CD4-positive, alpha-beta T cell (primary cell): ENCODE measurements around the gene PDE7B. TPM values are rescaled to one million over a fixed set of nuclear protein-coding genes. Genes with fewer than 3 reads are reported as not detected.

Experiments
- ATAC-seq: fragments of 200-7000 bp; cut with Tn5 transposase; one replicate; pipeline ENCODE4 v1.10.0; 2022; ENCODE audit warnings: mild to moderate bottlenecking; ENCODE audit not compliant: poor library complexity
- CTCF ChIA-PET: fragments of 350-600 bp; sonication (Branson Sonifier 250); formaldehyde crosslinking; loops from one replicate; lab custom pipeline; 2021; ENCODE audit warnings: antibody characterized with exemption, inconsistent platforms; lab: Charles Lee
- POLR2A ChIA-PET: fragments of 350-600 bp; sonication (Branson Sonifier 250); formaldehyde crosslinking; loops from one replicate; lab custom pipeline; 2021; ENCODE audit warnings: antibody characterized with exemption, inconsistent platforms; lab: Charles Lee
- DNase-seq, 14 experiments: peaks; one replicate each; pipeline ENCODE4 v3.0.0-alpha.2; 2013 to 2020; ENCODE audit warnings: mixed read lengths in 2 of 14
- H3K27ac ChIP-seq, 2 donors: one replicate each; pipeline versions ENCODE4 v1.5.1 to v1.7.0; 2013; ENCODE audit warnings: low read length in 2 of 2, low read depth in 1 of 2, mild to moderate bottlenecking in 1 of 2
- H3K27me3 ChIP-seq, 2 experiments: 1 replicate in 1 of 2; 2 replicates in 1 of 2; pipeline versions ENCODE4 v1.6.1 to v1.7.0; 2013; ENCODE audit warnings: low read length in 2 of 2, control low read depth in 1 of 2, mild to moderate bottlenecking in 1 of 2, moderate library complexity in 1 of 2; ENCODE audit not compliant: insufficient read depth in 2 of 2, control insufficient read depth in 1 of 2
- H3K36me3 ChIP-seq: one replicate; pipeline ENCODE4 v1.6.1; 2013; ENCODE audit warnings: low read length, control low read depth; ENCODE audit not compliant: insufficient read depth
- H3K4me1 ChIP-seq: one replicate; pipeline ENCODE4 v1.6.1; 2013; ENCODE audit warnings: low read length, control low read depth; ENCODE audit not compliant: insufficient read depth
- H3K4me3 ChIP-seq: one replicate; pipeline ENCODE4 v1.5.1; 2013; ENCODE audit warnings: mild to moderate bottlenecking, low read length, moderate library complexity
- H3K9me3 ChIP-seq, 2 experiments: 1 replicate in 1 of 2; 2 replicates in 1 of 2; pipeline versions ENCODE4 v1.6.1 to v1.7.0; 2013; ENCODE audit warnings: low read length in 2 of 2, mild to moderate bottlenecking in 2 of 2, control low read depth in 1 of 2, moderate library complexity in 1 of 2; ENCODE audit not compliant: control insufficient read depth in 1 of 2, insufficient read depth in 1 of 2
- H3K27ac Mint-ChIP-seq: one replicate; pipeline ENCODE4 v1.8.0; 2020; ENCODE audit warnings: mixed read lengths
- H3K27me3 Mint-ChIP-seq: one replicate; pipeline ENCODE4 v1.8.0; 2021; ENCODE audit warnings: mixed read lengths
- H3K36me3 Mint-ChIP-seq: one replicate; pipeline ENCODE4 v1.8.0; 2021; ENCODE audit warnings: low read depth, mixed read lengths
- H3K4me1 Mint-ChIP-seq: one replicate; pipeline ENCODE4 v1.8.0; 2021; ENCODE audit warnings: low read depth, mixed read lengths
- H3K4me3 Mint-ChIP-seq: one replicate; pipeline ENCODE4 v1.8.0; 2020; ENCODE audit warnings: mild to moderate bottlenecking, mixed read lengths
- H3K9me3 Mint-ChIP-seq: one replicate; pipeline ENCODE4 v1.8.0; 2020; ENCODE audit warnings: mixed read lengths
- intact Hi-C, 2 experiments: fragments of 100-400 bp; cut with DNase I in 1 of 2; cut with micrococcal nuclease in 1 of 2; formaldehyde crosslinking; loops; one replicate each; pipeline versions ENCODE4 v1.15.1 to v1.9.0; 2023 to 2025; cut with DNase I, micrococcal nuclease
- total RNA-seq, 174 experiments: library from RNA in 2 of 174; stranded (reverse) in 2 of 174; gene quantifications; one replicate each; pipeline ENCODE4 v1.2.3 and lab custom pipeline; 2021 to 2026
- TF ChIP-seq, protein P1 (sequence below): fragments of 200-600 bp; IDR thresholded peaks from one replicate; pipeline ENCODE4 v1.8.0; 2022; ENCODE audit warnings: antibody characterized with exemption, mild to moderate bottlenecking

PDE7B gene
- total RNA-seq, 2 experiments from 2014 or later, result 0.25 to 0.34 TPM

DNA sequence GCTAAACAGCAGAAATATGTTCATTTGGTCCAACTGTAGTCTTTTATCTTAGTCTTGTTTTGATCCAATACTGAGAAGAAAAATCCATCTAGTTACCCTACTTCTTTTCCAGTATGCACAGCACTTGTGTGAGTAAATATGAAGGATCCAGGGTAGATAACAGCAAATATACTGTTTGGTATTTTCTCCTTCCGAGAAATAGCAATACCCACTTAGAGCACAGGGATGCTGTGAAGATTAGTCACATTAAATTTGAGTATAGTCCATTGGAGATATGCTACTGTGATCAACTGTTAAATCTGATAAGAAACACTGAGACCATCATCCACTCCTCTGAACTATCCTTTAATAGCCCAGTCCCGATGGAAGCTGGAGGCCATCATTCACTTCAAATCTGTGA lies 145.2 kb downstream of the PDE7B start:
- Mint-ChIP-seq H3K9me3 (peaks cover 9% of the 10 kb centered on the region), H3K27me3 (no peaks in the 10 kb centered on the region), H3K36me3 (peaks cover 7% of the 10 kb centered on the region), H3K27ac (no peak overlapping the region), H3K4me3 (no peak overlapping the region), H3K4me1 (no peaks in the 10 kb centered on the region)
- DNase-seq (no peak), ATAC-seq (no peak)
- Histone ChIP-seq H3K27ac (no peak overlapping the region), H3K9me3 (no peaks in the 10 kb centered on the region), H3K27me3 (no peaks in the 10 kb centered on the region), H3K4me3 (no peak overlapping the region), H3K4me1 (no peaks in the 10 kb centered on the region), H3K36me3 (no peaks in the 10 kb centered on the region)
- ChIA-PET POLR2A (no interaction called here), CTCF (no interaction called here)
- TF ChIP-seq, protein P1, sequence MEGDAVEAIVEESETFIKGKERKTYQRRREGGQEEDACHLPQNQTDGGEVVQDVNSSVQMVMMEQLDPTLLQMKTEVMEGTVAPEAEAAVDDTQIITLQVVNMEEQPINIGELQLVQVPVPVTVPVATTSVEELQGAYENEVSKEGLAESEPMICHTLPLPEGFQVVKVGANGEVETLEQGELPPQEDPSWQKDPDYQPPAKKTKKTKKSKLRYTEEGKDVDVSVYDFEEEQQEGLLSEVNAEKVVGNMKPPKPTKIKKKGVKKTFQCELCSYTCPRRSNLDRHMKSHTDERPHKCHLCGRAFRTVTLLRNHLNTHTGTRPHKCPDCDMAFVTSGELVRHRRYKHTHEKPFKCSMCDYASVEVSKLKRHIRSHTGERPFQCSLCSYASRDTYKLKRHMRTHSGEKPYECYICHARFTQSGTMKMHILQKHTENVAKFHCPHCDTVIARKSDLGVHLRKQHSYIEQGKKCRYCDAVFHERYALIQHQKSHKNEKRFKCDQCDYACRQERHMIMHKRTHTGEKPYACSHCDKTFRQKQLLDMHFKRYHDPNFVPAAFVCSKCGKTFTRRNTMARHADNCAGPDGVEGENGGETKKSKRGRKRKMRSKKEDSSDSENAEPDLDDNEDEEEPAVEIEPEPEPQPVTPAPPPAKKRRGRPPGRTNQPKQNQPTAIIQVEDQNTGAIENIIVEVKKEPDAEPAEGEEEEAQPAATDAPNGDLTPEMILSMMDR, result no peak
- intact Hi-C loops, result no loop called here

DNA sequence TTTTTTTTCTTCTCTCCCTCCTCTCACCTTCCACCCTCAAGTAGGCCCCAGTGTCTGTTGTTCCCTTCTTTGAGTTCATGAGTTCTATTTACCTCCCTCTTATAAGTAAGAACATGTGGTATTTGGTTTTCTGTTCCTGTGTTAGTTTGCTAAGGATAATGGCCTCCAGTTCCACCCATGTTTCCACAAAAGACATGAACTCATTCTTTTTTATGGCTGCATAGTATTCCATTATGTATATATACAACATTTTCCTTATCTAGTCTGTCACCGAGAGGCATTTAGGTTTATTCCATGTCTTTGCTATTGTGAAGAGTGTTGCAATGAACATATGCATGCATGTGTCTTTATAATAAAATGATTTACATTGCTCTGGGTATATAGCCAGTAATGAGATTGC lies 147.9 kb downstream of the PDE7B start:
- no peak overlapping the region for H3K27ac Mint-ChIP-seq
- ATAC-seq (no peak), DNase-seq (no peak)
- peaks cover 9% of the 10 kb centered on the region for H3K9me3 Mint-ChIP-seq
- Histone ChIP-seq H3K4me3 (no peak overlapping the region), H3K4me1 (no peaks in the 10 kb centered on the region), H3K27me3 (no peaks in the 10 kb centered on the region), H3K27ac (no peak overlapping the region), H3K9me3 (no peaks in the 10 kb centered on the region), H3K36me3 (no peaks in the 10 kb centered on the region)
- intact Hi-C loops, result no loop called here
- H3K4me1 Mint-ChIP-seq, result no peaks in the 10 kb centered on the region
- H3K36me3 Mint-ChIP-seq, result peaks cover 7% of the 10 kb centered on the region
- TF ChIP-seq, protein P1, result no peak
- CTCF ChIA-PET, result no interaction called here
- H3K4me3 Mint-ChIP-seq, result no peak overlapping the region
- no peaks in the 10 kb centered on the region for H3K27me3 Mint-ChIP-seq
- POLR2A ChIA-PET, result no interaction called here

DNA sequence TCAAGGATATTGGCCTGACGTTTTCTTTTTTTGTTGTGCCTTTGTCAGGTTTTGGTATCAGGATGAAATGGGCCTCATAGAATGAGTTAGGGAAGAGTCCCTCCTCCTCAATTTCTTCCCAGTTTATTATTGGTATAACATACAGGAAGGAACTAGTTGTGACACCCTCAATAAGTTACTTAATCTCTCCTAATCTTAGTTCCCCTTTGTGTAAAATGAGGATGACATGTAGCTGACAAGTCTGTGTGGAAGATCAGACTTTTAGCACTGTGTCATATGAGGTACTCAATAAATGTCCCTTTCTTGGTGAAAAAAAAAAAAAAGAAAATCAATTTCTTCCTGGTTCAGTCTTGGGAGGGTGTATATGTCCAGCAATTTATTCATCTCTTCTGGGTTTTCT lies 155.8 kb downstream of the PDE7B start:
- intact Hi-C loops, result no loop called here
- Mint-ChIP-seq H3K4me3 (no peak overlapping the region), H3K27ac (no peak overlapping the region), H3K9me3 (peaks cover 4% of the 10 kb centered on the region), H3K36me3 (no peaks in the 10 kb centered on the region), H3K4me1 (no peaks in the 10 kb centered on the region), H3K27me3 (no peaks in the 10 kb centered on the region)
- H3K27me3 ChIP-seq, result no peaks in the 10 kb centered on the region
- DNase-seq (peak in 2 of 14 experiments; percentile 3 to 26), ATAC-seq (no peak)
- H3K4me1 ChIP-seq, result no peaks in the 10 kb centered on the region
- ChIA-PET POLR2A (no interaction called here), CTCF (no interaction called here)
- TF ChIP-seq, protein P1, result no peak
- H3K9me3 ChIP-seq, result no peaks in the 10 kb centered on the region
- no peak overlapping the region for H3K27ac ChIP-seq
- no peak overlapping the region for H3K4me3 ChIP-seq
- H3K36me3 ChIP-seq, result no peaks in the 10 kb centered on the region
